ENCODE measurements around the gene LEFTY2. TPM values are rescaled to one million over a fixed set of nuclear protein-coding genes. Genes with fewer than 3 reads are reported as not detected.

LEFTY2 gene
- total and polyA plus RNA-seq, 4 donors, result 0.09 to 0.24 TPM; not detected in 2

GRCh38 chr1:225914391-225914790, 26.6 kb downstream of the LEFTY2 start:
- H3K9me3 ChIP-seq (ENCODE audit: control insufficient read depth in 4 of 4, low read length in 3 of 4), result no peaks in the 10 kb centered on the region
- no peak overlapping the region for H3K9ac ChIP-seq (ENCODE audit: low read depth in 1 of 2, low read length in 2 of 2)
- H3K4me3 ChIP-seq (ENCODE audit: low read depth in 1 of 3, low read length in 3 of 3), result no peak overlapping the region
- peaks cover 0 to 2% (median 0%) of the 10 kb centered on the region in 4 donors for H3K4me1 ChIP-seq (ENCODE audit: control insufficient read depth in 4 of 4, insufficient read depth in 4 of 4, low read length in 3 of 4)
- TF ChIP-seq HNF4G (IDR thresholded peaks at IDR 0.05) (no peak), GABPA (IDR thresholded peaks at IDR 0.05 in 1 of 2, conservative IDR thresholded peaks at IDR 0.05 in 1 of 2) (no peak), TAF1 (conservative IDR thresholded peaks at IDR 0.05) (no peak), REST (IDR thresholded peaks at IDR 0.05) (no peak), FOXA1 (IDR thresholded peaks at IDR 0.05) (no peak), ATF3 (IDR thresholded peaks at IDR 0.05) (no peak), NR2F2 (IDR thresholded peaks at IDR 0.05) (no peak), ZBTB33 (IDR thresholded peaks at IDR 0.05) (no peak), JUND (IDR thresholded peaks at IDR 0.05) (no peak), RXRA (IDR thresholded peaks at IDR 0.05) (no peak), YY1 (IDR thresholded peaks at IDR 0.05) (no peak), EGR1 (IDR thresholded peaks at IDR 0.05; ENCODE audit: low read depth in 2 of 2) (no peak), RAD21 (IDR thresholded peaks at IDR 0.05) (no peak)
- TF ChIP-seq, protein P1, sequence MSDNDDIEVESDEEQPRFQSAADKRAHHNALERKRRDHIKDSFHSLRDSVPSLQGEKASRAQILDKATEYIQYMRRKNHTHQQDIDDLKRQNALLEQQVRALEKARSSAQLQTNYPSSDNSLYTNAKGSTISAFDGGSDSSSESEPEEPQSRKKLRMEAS (IDR thresholded peaks at IDR 0.05), result no peak
- TF ChIP-seq, protein P2, sequence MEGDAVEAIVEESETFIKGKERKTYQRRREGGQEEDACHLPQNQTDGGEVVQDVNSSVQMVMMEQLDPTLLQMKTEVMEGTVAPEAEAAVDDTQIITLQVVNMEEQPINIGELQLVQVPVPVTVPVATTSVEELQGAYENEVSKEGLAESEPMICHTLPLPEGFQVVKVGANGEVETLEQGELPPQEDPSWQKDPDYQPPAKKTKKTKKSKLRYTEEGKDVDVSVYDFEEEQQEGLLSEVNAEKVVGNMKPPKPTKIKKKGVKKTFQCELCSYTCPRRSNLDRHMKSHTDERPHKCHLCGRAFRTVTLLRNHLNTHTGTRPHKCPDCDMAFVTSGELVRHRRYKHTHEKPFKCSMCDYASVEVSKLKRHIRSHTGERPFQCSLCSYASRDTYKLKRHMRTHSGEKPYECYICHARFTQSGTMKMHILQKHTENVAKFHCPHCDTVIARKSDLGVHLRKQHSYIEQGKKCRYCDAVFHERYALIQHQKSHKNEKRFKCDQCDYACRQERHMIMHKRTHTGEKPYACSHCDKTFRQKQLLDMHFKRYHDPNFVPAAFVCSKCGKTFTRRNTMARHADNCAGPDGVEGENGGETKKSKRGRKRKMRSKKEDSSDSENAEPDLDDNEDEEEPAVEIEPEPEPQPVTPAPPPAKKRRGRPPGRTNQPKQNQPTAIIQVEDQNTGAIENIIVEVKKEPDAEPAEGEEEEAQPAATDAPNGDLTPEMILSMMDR (IDR thresholded peaks at IDR 0.05; ENCODE audit: low read depth, low read length, missing input control), result no peak
- H3K27ac ChIP-seq (ENCODE audit: low read depth in 1 of 2, low read length in 2 of 2), result no peak overlapping the region
- H3K36me3 ChIP-seq (ENCODE audit: control insufficient read depth in 4 of 4, insufficient read depth in 3 of 4, low read depth in 1 of 4, low read length in 3 of 4), result peaks cover 0 to 15% (median 6%) of the 10 kb centered on the region in 4 donors
- DNase-seq (ENCODE audit: low spot score), result no peak
- 93% methylated on average over 6 of the region's 6 CpGs for WGBS
- no peaks in the 10 kb centered on the region for H3K27me3 ChIP-seq (ENCODE audit: control insufficient read depth in 4 of 4, insufficient read depth in 4 of 4, low read length in 3 of 4)
